HCT116 (cell line): ENCODE measurements around the gene MSI2.

Source experiments
- CEBPB ChIP-seq: IDR thresholded peaks from 2 replicates; pipeline ENCODE4 v1.6.1; 2012; ENCODE audit warnings: low read depth
- POLR2A ChIP-seq: IDR thresholded peaks from 2 replicates; pipeline ENCODE4 v1.7.0; 2011; ENCODE audit warnings: borderline replicate concordance; ENCODE audit not compliant: insufficient read depth, insufficient read length; ENCODE audit errors: extremely low read depth
- POLR2AphosphoS5 ChIP-seq: IDR thresholded peaks from 2 replicates; pipeline ENCODE4 v1.6.1; 2011; ENCODE audit warnings: mild to moderate bottlenecking, low read depth, low read length, moderate library complexity
- SRF ChIP-seq: IDR thresholded peaks from 2 replicates; pipeline ENCODE4 v1.6.1; 2012; ENCODE audit warnings: low read depth
- ZFX ChIP-seq: fragments of 450-650 bp; IDR thresholded peaks from 2 replicates; pipeline ENCODE4 v1.6.1; 2017
- TF ChIP-seq, protein P1 (sequence below), 3 experiments: fragments of 200-600 bp in 1 of 3; sonication (generic) in 1 of 3; IDR thresholded peaks in 2 of 3; conservative IDR thresholded peaks in 1 of 3; 2 replicates each; pipeline ENCODE4 v1.5.1; 2012 to 2017; ENCODE audit warnings: low read depth in 2 of 3, low read length in 2 of 3, antibody characterized with exemption in 1 of 3, borderline replicate concordance in 1 of 3, control low read depth in 1 of 3, mild to moderate bottlenecking in 1 of 3, mixed read lengths in 1 of 3, mixed run types in 1 of 3, moderate library complexity in 1 of 3; ENCODE audit not compliant: insufficient read depth in 1 of 3
- TF ChIP-seq, protein P2 (sequence below): IDR thresholded peaks from 2 replicates; pipeline ENCODE4 v1.6.1; 2011; ENCODE audit warnings: mild to moderate bottlenecking, low read length, moderate library complexity; ENCODE audit not compliant: insufficient replicate concordance; ENCODE audit errors: extremely low read depth

DNA sequence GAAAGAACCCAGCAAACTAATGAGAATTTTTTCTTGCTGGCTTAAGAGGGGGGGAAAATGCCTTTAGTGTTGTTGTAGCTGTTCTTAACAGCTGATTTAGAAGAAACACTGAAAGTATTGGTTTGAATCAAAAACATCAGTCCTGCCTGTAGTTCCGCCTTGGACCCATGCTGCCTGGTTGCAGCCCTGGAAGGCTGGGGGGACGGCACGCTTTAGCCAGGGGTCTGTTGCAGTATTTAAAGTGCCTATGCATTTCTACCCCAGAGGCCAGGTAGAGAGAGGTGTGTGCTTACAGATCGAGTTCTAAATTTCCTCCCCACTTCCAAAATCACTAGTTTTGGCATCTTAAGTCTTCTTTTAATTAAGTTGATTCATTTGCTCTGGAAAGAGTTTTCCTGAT is 286.9 kb downstream of the MSI2 start:
- TF ChIP-seq, protein P1, sequence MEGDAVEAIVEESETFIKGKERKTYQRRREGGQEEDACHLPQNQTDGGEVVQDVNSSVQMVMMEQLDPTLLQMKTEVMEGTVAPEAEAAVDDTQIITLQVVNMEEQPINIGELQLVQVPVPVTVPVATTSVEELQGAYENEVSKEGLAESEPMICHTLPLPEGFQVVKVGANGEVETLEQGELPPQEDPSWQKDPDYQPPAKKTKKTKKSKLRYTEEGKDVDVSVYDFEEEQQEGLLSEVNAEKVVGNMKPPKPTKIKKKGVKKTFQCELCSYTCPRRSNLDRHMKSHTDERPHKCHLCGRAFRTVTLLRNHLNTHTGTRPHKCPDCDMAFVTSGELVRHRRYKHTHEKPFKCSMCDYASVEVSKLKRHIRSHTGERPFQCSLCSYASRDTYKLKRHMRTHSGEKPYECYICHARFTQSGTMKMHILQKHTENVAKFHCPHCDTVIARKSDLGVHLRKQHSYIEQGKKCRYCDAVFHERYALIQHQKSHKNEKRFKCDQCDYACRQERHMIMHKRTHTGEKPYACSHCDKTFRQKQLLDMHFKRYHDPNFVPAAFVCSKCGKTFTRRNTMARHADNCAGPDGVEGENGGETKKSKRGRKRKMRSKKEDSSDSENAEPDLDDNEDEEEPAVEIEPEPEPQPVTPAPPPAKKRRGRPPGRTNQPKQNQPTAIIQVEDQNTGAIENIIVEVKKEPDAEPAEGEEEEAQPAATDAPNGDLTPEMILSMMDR (IDR thresholded peaks at IDR 0.05 in 2 of 3, conservative IDR thresholded peaks at IDR 0.05 in 1 of 3; ENCODE audit: borderline replicate concordance in 1 of 3, insufficient read depth in 1 of 3, low read depth in 2 of 3, low read length in 2 of 3), result no peak
- TF ChIP-seq ZFX, result no peak
- TF ChIP-seq, protein P2, sequence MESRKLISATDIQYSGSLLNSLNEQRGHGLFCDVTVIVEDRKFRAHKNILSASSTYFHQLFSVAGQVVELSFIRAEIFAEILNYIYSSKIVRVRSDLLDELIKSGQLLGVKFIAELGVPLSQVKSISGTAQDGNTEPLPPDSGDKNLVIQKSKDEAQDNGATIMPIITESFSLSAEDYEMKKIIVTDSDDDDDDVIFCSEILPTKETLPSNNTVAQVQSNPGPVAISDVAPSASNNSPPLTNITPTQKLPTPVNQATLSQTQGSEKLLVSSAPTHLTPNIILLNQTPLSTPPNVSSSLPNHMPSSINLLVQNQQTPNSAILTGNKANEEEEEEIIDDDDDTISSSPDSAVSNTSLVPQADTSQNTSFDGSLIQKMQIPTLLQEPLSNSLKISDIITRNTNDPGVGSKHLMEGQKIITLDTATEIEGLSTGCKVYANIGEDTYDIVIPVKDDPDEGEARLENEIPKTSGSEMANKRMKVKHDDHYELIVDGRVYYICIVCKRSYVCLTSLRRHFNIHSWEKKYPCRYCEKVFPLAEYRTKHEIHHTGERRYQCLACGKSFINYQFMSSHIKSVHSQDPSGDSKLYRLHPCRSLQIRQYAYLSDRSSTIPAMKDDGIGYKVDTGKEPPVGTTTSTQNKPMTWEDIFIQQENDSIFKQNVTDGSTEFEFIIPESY, result no peak
- TF ChIP-seq SRF, result no peak
- no peak for TF ChIP-seq CEBPB
- TF ChIP-seq POLR2A, result no peak
- TF ChIP-seq POLR2AphosphoS5, result no peak
